ENCODE data around the gene GCK. TPM values are rescaled to one million over a fixed set of nuclear protein-coding genes. Genes with fewer than 3 reads are reported as not detected.
"Not testable (repeated sequence)": the region's sequence is repeated elsewhere in the genome, so short reads cannot be mapped to it uniquely, and the experiment has no call there.

The GCK gene
- total and polyA plus RNA-seq, 2 of the 13 experiments (the other 11 are each of a cell fraction or from before 2014, with no cell fraction given): not detected

DNA sequence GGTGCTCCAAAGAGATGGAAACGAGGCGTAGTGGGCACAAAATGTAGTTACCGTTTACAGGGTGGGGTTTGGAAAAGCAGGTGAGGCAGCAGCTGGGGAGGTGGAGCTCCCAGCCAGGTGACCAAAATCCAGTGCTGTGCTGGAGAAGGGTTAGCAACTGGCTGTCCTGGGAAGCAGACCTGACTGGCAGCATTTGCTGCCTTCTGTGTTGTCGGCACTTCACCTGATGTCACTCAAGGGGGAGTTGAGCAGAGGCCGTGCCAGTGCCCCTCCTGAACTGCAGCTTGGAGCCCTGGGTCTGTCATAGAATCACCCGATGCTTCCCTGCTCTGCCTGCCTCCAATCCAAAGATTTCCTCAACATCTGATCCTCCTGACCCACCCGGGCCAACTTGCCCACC lies 12.8 kb downstream of the GCK start (continued):
- no peak for TF ChIP-seq FOSL2 (CRISPR knock-in tag; IDR thresholded peaks at IDR 0.05)

GRCh38 chr7:44175730-44176129 lies 13.5 kb downstream of the GCK start:
- peaks cover 0 to 9% of the 10 kb centered on the region in 2 experiments; a peak in 3 of 5 replicates for H3K27me3 ChIP-seq (ENCODE audit: control insufficient read depth in 1 of 2, insufficient read depth in 2 of 2, low read length in 2 of 2)

DNA sequence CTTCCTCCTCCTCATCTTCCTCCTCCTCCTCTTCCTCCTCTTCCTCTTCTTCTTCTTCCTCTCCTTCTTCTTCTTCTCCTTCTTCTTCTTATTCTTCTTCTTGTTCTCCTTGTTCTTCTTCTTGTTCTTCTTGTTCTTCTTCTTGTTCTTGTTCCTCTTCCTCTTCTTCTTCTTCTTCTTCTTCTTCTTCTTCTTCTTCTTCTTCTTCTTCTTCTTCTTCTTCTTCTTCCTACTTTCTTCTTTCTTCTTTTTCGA lies 14.6 kb downstream of the GCK start:
- H3K9me3 ChIP-seq (ENCODE audit: low read length); H3K79me2 ChIP-seq (ENCODE audit: insufficient read depth, low read length); H4K20me1 ChIP-seq (ENCODE audit: insufficient read depth, low read length); H3K4me3 ChIP-seq (replicated peaks in 1 of 3; ENCODE audit: insufficient read depth in 1 of 3, low read depth in 2 of 3, low read length in 3 of 3); ATAC-seq; POLR2A ChIA-PET; H3K27ac ChIP-seq (ENCODE audit: extremely low read length, insufficient read depth, low read length); DNase-seq (ENCODE audit: low spot score); H3K4me2 ChIP-seq (ENCODE audit: low read depth, low read length); FAIRE-seq; in situ Hi-C loops (cut with HindIII; ENCODE audit: extremely low pct_ligation_motif_present, low pct_unique_long_range_greater_than_20kb); H2AFZ ChIP-seq (ENCODE audit: low read length); H3K9ac ChIP-seq (ENCODE audit: insufficient read depth, low read depth, low read length); H3K4me1 ChIP-seq (ENCODE audit: insufficient read depth, low read length); H3K36me3 ChIP-seq (replicated peaks in 1 of 2; ENCODE audit: control insufficient read depth in 1 of 2, insufficient read depth in 2 of 2, low read length in 2 of 2); BruUV-seq (replicated peaks); intact Hi-C loops (cut with micrococcal nuclease; ENCODE audit: unreplicated experiment); CTCF ChIA-PET (ENCODE audit: low intra/inter-chr PET ratio, low total read pairs): not testable (repeated sequence)
- WGBS (ENCODE audit: low lambda C conversion rate): 0% methylated on average over 1 of the region's 1 CpG
- H3K27me3 ChIP-seq (ENCODE audit: control insufficient read depth in 1 of 2, insufficient read depth in 2 of 2, low read length in 2 of 2): peaks cover 0 to 13% of the 10 kb centered on the region in 2 experiments; a peak in 3 of 5 replicates

More at GRCh38 chr7:44175730-44176129, 13.5 kb downstream of the GCK start:
- no peak for FAIRE-seq
- Histone ChIP-seq H3K4me3 (replicated peaks in 1 of 3; ENCODE audit: insufficient read depth in 1 of 3, low read depth in 2 of 3, low read length in 3 of 3) (no peak overlapping the region), H3K9me3 (ENCODE audit: low read length) (no peaks in the 10 kb centered on the region), H2AFZ (ENCODE audit: low read length) (no peak overlapping the region), H4K20me1 (ENCODE audit: insufficient read depth, low read length) (no peaks in the 10 kb centered on the region), H3K79me2 (ENCODE audit: insufficient read depth, low read length) (no peaks in the 10 kb centered on the region), H3K36me3 (replicated peaks in 1 of 2; ENCODE audit: control insufficient read depth in 1 of 2, insufficient read depth in 2 of 2, low read length in 2 of 2) (no peaks in the 10 kb centered on the region), H3K4me1 (ENCODE audit: insufficient read depth, low read length) (no peaks in the 10 kb centered on the region), H3K9ac (ENCODE audit: insufficient read depth, low read depth, low read length) (no peak overlapping the region), H3K4me2 (ENCODE audit: low read depth, low read length) (no peak overlapping the region), H3K27ac (ENCODE audit: extremely low read length, insufficient read depth, low read length) (no peak overlapping the region)
- no peak for TF ChIP-seq AHR (CRISPR knock-in tag; IDR thresholded peaks at IDR 0.05)
- TF ChIP-seq, protein P1, sequence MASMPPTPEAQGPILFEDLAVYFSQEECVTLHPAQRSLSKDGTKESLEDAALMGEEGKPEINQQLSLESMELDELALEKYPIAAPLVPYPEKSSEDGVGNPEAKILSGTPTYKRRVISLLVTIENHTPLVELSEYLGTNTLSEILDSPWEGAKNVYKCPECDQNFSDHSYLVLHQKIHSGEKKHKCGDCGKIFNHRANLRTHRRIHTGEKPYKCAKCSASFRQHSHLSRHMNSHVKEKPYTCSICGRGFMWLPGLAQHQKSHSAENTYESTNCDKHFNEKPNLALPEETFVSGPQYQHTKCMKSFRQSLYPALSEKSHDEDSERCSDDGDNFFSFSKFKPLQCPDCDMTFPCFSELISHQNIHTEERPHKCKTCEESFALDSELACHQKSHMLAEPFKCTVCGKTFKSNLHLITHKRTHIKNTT (CRISPR knock-in tag; IDR thresholded peaks at IDR 0.05): no peak
- TF ChIP-seq CBX2 (IDR thresholded peaks at IDR 0.05; ENCODE audit: low read depth, low read length): no peak
- TF ChIP-seq CBX2 (CRISPR knock-in tag; IDR thresholded peaks at IDR 0.05; ENCODE audit: low read depth): no peak
- no peak for DNase-seq (ENCODE audit: low spot score)
- in situ Hi-C loops (cut with HindIII; ENCODE audit: extremely low pct_ligation_motif_present, low pct_unique_long_range_greater_than_20kb): no loop called here
- no TSS peak for BruUV-seq (replicated peaks)
- 10% methylated on average over 3 of the region's 3 CpGs for WGBS (ENCODE audit: low lambda C conversion rate)
- intact Hi-C loops (cut with micrococcal nuclease; ENCODE audit: unreplicated experiment): no loop called here
- ATAC-seq: no peak
- POLR2A ChIA-PET: no interaction called here
- CTCF ChIA-PET (ENCODE audit: low intra/inter-chr PET ratio, low total read pairs): no interaction called here

Measured in HepG2 (cell line).